ENCODE measurements around the gene COL7A1.

GRCh38 chr3:48516571-48516970 lies 78.6 kb downstream of the COL7A1 start:
- TF ChIP-seq, protein P1, sequence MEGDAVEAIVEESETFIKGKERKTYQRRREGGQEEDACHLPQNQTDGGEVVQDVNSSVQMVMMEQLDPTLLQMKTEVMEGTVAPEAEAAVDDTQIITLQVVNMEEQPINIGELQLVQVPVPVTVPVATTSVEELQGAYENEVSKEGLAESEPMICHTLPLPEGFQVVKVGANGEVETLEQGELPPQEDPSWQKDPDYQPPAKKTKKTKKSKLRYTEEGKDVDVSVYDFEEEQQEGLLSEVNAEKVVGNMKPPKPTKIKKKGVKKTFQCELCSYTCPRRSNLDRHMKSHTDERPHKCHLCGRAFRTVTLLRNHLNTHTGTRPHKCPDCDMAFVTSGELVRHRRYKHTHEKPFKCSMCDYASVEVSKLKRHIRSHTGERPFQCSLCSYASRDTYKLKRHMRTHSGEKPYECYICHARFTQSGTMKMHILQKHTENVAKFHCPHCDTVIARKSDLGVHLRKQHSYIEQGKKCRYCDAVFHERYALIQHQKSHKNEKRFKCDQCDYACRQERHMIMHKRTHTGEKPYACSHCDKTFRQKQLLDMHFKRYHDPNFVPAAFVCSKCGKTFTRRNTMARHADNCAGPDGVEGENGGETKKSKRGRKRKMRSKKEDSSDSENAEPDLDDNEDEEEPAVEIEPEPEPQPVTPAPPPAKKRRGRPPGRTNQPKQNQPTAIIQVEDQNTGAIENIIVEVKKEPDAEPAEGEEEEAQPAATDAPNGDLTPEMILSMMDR (conservative IDR thresholded peaks at IDR 0.05; ENCODE audit: low read depth in 2 of 2) = no peak
- no peak for TF ChIP-seq EZH2 (IDR thresholded peaks at IDR 0.05; ENCODE audit: low read depth, unreplicated experiment)
- TF ChIP-seq JUNB (IDR thresholded peaks at IDR 0.05; ENCODE audit: unreplicated experiment) = no peak
- TF ChIP-seq POLR2AphosphoS5 (IDR thresholded peaks at IDR 0.05; ENCODE audit: low read depth) = no peak
- TF ChIP-seq CREB1 (CRISPR knock-in tag; IDR thresholded peaks at IDR 0.05; ENCODE audit: low read depth) = no peak
